SK-N-MC (cell line): Measurements from ENCODE around the gene GOLGA6L10.
"Not testable (repeated sequence)": the region's sequence is repeated elsewhere in the genome, so short reads cannot be mapped to it uniquely, and the experiment has no call there.

ENCODE experiments used
- DNase-seq: peaks from one replicate; pipeline ENCODE4 v3.0.0-alpha.2; 2011; ENCODE audit warnings: low read depth, low spot score
- H3K27ac ChIP-seq: fragments of 200-600 bp; sonication (generic); 2 replicates; pipeline ENCODE4 v1.5.1; 2016; ENCODE audit warnings: mixed run types
- H3K36me3 ChIP-seq: fragments of 200-600 bp; sonication (generic); 2 replicates; pipeline ENCODE4 v1.6.1; 2017; ENCODE audit warnings: antibody characterized with exemption, low read length, mixed read lengths; ENCODE audit not compliant: insufficient read depth
- H3K4me3 ChIP-seq: fragments of 200-600 bp; sonication (generic); 2 replicates; pipeline ENCODE4 v1.5.1; 2016
- H3K9ac ChIP-seq: fragments of 200-600 bp; sonication (generic); 2 replicates; pipeline ENCODE4 v1.8.0; 2017; ENCODE audit warnings: mixed run types, mixed read lengths; ENCODE audit not compliant: insufficient read length
- H3K9me3 ChIP-seq: fragments of 200-600 bp; sonication (generic); 2 replicates; pipeline ENCODE4 v1.6.1; 2017; ENCODE audit warnings: low read depth, mild to moderate bottlenecking, antibody characterized with exemption, low read length, moderate library complexity, mixed read lengths
- EZH2 ChIP-seq: fragments of 200-600 bp; sonication (generic); IDR thresholded peaks from one replicate; pipeline ENCODE4 v1.6.1; 2017; ENCODE audit warnings: antibody characterized with exemption
- FOXP2 ChIP-seq: optimal IDR thresholded peaks from 2 replicates; pipeline ENCODE3; 2011; ENCODE audit warnings: mild to moderate bottlenecking, moderate library complexity; ENCODE audit not compliant: insufficient read depth; ENCODE audit errors: extremely low read length, control extremely low read depth
- POLR2AphosphoS5 ChIP-seq: IDR thresholded peaks from 2 replicates; pipeline ENCODE4 v1.6.1; 2012; ENCODE audit warnings: mild to moderate bottlenecking, low read depth, low read length, borderline replicate concordance

The GOLGA6L10 gene

DNA sequence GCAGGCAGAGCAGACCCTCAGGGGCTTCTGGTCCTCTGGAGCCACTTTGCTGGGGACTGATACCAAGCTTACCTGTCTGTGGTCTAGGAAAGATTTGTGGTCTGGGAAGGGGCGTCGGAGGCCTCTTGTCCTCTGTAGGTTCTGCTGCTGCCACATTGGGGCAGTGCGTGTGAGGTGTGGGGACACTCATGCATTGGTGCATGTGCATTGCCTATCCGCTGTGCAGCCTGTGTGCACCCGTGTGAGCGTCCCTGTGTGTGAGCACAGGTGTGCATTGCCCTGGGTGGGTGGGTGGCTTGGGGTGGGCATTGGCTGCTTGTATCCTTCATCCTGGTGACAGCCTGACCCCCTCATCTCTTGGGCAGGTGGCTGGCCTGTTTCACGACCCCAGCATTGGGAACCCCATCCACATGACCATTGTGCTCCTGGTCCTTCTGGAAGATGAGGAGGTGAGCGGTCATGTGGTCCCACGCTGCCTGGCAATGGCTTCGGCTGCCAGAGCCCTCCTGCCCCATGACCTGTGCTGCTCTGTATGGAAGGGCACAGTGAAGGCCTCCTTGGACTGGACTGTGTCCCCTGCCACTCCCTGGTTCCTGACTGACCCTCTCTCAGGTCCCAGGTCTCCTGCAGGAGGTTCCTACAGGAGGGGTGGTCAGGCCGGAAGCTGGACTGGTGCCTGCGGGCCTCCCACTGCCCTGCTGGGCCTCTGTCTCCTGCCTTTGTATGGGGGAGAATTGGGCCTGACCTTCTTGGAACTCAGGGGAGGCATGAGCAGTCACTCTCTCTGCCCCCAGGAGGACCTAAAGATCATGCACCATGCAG is 45.1 kb downstream of the GOLGA6L10 start:
- H3K4me3 ChIP-seq = no peak overlapping the region
- DNase-seq = no peak
- no peak overlapping the region for H3K27ac ChIP-seq
- no peaks in the 10 kb centered on the region for H3K9me3 ChIP-seq
- H3K36me3 ChIP-seq = no peaks in the 10 kb centered on the region
- no peak for TF ChIP-seq EZH2
- no peak for TF ChIP-seq FOXP2
- no peak for TF ChIP-seq POLR2AphosphoS5
- H3K9ac ChIP-seq = no peak overlapping the region

DNA sequence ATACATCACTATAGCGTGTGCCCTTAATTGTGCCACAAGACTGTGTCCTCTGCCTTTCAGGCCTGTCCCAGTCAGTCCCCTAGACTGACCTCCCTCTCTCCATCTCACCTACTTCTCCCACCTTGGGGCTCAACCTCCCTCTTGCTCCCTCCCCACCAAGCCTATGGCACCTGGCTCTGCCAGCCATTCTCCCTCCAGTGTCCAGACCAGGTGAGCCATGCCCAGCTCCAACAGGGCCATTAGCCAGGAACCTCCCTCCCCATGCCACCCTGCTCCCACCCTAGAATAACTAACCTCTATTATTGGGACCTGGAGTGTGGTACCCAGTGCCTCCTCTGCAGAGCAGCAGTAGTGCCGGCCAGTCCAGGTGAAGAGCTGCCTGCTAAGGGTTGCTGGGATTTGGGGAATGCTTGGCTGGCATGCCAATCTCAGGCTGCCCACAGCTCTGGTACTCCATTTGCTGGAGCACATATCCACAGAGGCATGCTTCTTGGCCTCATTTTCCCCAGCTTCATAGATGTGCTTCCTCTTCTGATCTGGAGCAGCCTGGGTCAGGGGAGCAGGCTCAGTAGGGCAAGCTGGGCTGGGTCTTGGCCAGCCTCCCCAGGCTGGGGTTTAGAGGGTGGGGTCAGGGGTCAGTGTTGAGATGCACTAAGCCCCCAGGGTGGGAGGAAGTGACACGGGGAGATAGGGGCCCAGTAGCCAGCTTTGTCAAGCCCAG is 47.8 kb downstream of the GOLGA6L10 start:
- H3K36me3 ChIP-seq = no peaks in the 10 kb centered on the region

DNA sequence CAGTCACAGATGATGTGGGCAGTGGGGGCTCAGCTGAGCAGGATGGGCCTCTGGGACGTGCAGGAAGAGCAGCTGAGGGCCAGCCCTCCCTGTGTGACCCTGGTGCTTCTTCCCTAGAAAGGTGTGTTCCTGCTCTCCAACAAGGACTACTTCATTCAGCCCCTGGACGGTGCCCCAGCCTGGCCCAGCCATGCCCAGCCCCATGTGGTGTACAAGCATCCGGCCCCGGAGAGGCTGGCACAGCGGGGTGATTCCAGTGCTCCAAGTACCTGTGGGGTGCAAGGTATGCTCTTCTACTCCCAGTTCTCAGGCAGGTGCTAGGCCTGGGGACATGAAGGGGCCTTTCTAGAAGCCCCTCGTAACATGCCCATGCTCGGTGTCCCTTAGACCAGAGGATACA is 48.4 kb downstream of the GOLGA6L10 start:
- Histone ChIP-seq H3K36me3 (no peaks in the 10 kb centered on the region), H3K9ac (no peak overlapping the region), H3K27ac (no peak overlapping the region), H3K9me3 (no peaks in the 10 kb centered on the region), H3K4me3 (no peak overlapping the region)
- TF ChIP-seq POLR2AphosphoS5 (no peak), FOXP2 (no peak)
- no peak for DNase-seq

More for the DNA sequence above, 47.8 kb downstream of the GOLGA6L10 start:
- Histone ChIP-seq H3K9ac (no peak overlapping the region), H3K27ac (no peak overlapping the region), H3K9me3 (no peaks in the 10 kb centered on the region), H3K4me3 (no peak overlapping the region)
- no peak for DNase-seq
- TF ChIP-seq FOXP2 (no peak), EZH2 (no peak), POLR2AphosphoS5 (no peak)

DNA sequence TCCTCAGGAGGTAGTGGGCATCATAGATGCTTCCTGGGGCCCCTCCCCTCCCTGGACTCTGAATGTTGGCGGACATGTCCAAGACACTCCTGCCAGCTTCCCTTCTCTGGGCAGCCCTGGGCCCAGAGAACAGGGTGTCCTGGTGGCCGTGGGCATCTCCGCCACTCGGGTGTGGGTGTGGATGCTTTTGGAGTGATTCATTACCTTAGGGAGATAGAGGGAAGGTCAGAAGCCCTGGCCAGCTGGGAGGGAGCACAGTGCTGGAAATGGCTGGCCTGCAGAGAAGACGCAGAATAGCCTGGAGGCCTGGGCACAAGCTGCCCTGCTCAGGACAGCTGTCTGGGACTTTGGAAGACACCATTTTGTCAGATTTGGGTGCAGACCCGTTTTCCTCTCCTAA is 48.9 kb downstream of the GOLGA6L10 start:
- H3K4me3 ChIP-seq, H3K9ac ChIP-seq, DNase-seq, H3K27ac ChIP-seq, H3K9me3 ChIP-seq, H3K36me3 ChIP-seq: not testable (repeated sequence)

DNA sequence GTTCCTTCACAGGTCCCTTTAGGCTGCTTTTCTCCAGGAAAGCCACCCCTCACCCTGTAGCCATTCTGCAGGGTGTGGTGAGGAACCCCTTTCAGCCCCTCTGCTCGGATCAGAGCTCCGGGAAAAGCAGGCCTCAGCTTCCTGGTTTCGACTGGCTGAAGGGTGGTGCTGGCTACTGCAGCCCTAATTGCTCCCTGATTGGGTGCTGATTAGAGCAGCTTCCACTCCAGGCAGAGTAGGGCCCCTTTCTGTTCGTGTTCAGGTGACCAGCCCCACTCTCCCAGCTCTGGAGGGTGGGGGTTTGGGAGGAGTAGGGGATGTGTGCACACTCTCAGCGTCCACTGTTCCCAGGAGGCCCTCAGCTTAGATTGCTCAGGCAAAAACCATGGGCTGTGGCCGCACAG is 49.8 kb downstream of the GOLGA6L10 start:
- not testable (repeated sequence) for H3K9ac ChIP-seq, H3K36me3 ChIP-seq, DNase-seq, H3K4me3 ChIP-seq, H3K9me3 ChIP-seq, H3K27ac ChIP-seq

DNA sequence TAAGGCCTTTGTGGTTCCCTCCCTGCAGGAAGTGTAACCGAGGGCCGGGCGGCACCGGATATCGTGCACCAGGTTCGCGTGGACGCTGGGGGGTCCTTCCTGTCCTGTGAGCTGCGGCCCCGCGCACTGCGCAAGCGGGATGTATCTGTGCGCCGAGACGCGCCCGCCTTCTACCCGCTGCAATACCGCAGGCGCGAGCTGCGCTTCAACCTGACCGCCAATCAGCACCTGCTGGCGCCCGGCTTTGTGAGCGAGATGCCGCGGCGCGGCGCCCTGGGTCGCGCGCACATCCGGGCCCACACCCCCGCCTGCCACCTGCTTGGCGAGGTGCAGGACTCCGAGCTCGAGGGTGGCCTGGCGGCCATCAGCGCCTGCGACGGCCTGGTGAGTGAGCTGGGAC is 50.8 kb downstream of the GOLGA6L10 start:
- TF ChIP-seq FOXP2 = no peak
- TF ChIP-seq EZH2 = no peak
- TF ChIP-seq POLR2AphosphoS5 = no peak
- Histone ChIP-seq H3K27ac (no peak overlapping the region), H3K9ac (no peak overlapping the region), H3K4me3 (no peak overlapping the region), H3K36me3 (no peaks in the 10 kb centered on the region), H3K9me3 (no peaks in the 10 kb centered on the region)
- no peak for DNase-seq

DNA sequence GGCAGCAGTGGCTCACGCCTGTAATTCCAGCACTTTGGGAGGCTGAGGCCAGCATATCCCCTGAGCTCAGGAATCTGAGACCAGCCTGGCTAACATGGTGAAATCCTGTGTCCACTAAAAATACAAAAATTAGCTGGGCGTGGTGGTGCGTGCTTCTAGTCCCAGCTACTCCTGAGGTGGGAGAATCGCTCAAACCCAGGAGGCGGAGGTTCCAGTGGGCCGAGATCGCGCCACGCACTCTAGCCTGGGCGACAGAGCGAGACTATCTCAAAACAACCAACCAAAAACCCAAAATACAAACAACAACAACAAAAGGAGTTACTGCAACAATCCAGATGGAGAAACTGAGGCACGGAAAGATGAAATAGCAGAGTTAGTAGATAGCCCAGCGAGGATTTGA is 51.2 kb downstream of the GOLGA6L10 start:
- TF ChIP-seq EZH2 = no peak
- H3K4me3 ChIP-seq = no peak overlapping the region
- H3K27ac ChIP-seq = no peak overlapping the region
- no peak overlapping the region for H3K9ac ChIP-seq
- no peak for DNase-seq
- H3K9me3 ChIP-seq = no peaks in the 10 kb centered on the region
- no peaks in the 10 kb centered on the region for H3K36me3 ChIP-seq

DNA sequence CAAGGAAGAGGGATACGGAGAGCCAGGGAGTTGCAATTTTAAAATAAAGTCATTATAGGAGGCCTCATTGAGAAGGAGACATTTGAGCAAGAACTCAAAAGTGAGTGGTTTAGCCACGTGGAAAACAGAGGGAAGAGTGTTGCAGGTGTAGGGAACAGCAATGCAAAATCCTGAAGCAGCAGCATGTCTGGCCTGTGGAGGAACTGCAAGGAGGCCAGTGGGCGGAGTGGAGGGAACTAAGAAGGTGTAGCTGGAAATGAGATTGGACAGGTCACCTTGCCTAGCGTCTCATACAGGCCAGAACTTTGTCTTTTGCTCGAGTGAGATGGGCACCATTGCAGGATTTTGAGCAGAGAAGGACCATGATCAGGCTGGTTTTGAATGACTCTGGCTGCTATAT is 51.7 kb downstream of the GOLGA6L10 start:
- TF ChIP-seq EZH2 (no peak), POLR2AphosphoS5 (no peak), FOXP2 (no peak)
- Histone ChIP-seq H3K27ac (no peak overlapping the region), H3K9me3 (no peaks in the 10 kb centered on the region), H3K9ac (no peak overlapping the region), H3K4me3 (no peak overlapping the region), H3K36me3 (no peaks in the 10 kb centered on the region)
- DNase-seq = no peak

DNA sequence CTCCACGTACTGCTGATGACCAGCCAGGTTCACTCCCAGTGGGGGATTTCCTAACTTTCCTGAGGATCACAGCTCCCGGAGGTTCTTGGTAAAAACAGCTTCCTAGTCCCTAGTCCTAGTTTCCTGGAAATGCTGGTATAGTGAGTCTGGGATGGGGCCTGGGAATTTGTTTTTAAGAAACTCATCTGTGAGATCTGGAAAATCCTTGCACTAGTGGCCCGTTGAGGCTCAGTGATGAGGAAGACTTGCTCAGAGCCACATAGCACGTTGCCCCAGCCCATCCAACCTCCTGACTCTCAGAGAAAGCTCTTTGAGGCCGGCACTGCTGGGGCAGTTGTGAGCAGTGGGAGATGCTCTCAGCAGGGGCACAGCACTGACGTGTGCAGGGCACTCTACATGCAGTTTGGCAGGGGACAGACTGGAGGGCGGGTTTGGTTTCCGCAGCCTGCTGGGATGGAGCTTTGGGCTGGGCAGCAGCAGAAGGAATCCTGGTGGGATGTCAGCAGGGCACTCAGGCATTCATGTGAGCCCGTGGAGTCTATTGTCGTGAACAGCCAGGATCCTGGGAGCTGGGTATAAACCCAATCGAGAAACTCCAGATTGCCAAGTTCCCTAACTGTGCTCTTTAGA is 55.1 kb downstream of the GOLGA6L10 start:
- no peak for DNase-seq
- Histone ChIP-seq H3K4me3 (no peak overlapping the region), H3K27ac (no peak overlapping the region), H3K9me3 (no peaks in the 10 kb centered on the region), H3K36me3 (no peaks in the 10 kb centered on the region), H3K9ac (no peak overlapping the region)
- TF ChIP-seq POLR2AphosphoS5 = no peak
- no peak for TF ChIP-seq EZH2
